ENCODE measurements around the gene ZNF175.

The ZNF175 gene

GRCh38 chr19:51549533-51550324 lies 21.4 kb upstream of the ZNF175 start:
- DNase-seq (ENCODE audit: low read depth), result no peak

DNA sequence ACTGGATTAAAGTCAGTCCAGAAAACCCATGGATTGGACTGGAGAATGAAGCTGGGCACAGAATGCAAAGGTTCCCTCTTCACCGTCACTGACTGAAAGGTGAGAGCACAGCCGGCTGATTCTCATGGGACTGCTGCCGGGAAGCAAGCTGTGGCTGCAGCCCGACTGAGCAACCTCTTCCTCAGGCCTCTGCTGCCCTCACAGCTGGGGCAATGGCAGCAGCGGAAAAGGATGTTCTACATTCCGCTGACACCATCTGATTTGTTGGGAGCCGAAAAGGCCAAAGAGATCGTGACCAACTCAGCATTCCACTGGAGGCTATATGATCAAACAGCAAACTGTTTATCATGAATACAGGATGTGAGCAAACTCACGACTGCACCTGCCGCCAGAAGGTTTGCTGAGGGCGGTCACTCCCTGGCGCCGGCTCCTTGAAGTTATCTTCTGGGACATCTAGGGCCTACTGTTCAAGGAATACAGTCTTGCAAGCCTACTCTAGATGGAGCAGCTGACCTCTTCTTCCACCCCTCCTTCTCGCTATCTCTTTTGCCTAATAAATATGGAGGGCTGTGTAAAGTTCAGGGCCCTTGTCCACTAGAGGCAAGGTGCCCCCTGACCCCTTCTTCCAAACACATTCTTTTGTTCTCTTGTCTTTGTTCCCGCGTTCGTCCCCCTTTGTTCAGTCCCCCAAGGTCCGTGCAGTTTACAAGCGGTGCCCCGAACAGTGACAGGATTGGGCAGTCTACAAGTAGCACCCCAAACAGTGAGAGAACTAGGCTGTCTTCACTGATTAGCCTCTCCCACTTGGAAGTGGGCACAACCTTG lies 20.0 kb upstream of the ZNF175 start:
- DNase-seq (ENCODE audit: low read depth), result no peak

GRCh38 chr19:51551673-51552432 lies 19.2 kb upstream of the ZNF175 start:
- DNase-seq (ENCODE audit: low read depth), result no peak

- DNase-seq (ENCODE audit: low read depth), result no peak
These were observed 18.5 kb upstream of the ZNF175 start for GRCh38 chr19:51552608-51552995.

GRCh38 chr19:51552996-51553725 lies 17.9 kb upstream of the ZNF175 start:
- no peak for DNase-seq (ENCODE audit: low read depth)

- no peak for DNase-seq (ENCODE audit: low read depth)
These were observed 11.8 kb upstream of the ZNF175 start for GRCh38 chr19:51559240-51559639.

GRCh38 chr19:51560339-51560738 lies 10.7 kb upstream of the ZNF175 start:
- no peak for DNase-seq (ENCODE audit: low read depth)

DNA sequence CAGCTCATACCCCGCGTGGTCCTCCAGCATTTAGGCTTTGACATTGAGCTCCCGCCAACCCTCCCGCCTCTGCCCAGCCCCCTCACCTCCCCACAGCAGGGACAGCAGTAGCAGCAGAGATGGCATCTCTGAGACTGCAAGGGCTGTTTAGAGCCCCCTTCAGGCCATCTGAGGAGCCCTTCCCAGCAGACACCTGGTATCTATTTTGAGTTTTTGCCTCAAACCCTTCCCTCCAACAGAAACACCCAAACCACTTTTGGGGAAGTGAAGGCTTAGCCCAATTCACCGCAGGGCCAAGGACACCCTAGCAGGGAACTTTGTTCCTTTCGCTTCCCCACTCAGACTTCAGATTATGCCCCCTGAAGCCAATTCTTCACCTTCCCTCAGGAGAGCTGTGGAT lies 6.3 kb upstream of the ZNF175 start:
- DNase-seq (ENCODE audit: low read depth), result no peak

DNA sequence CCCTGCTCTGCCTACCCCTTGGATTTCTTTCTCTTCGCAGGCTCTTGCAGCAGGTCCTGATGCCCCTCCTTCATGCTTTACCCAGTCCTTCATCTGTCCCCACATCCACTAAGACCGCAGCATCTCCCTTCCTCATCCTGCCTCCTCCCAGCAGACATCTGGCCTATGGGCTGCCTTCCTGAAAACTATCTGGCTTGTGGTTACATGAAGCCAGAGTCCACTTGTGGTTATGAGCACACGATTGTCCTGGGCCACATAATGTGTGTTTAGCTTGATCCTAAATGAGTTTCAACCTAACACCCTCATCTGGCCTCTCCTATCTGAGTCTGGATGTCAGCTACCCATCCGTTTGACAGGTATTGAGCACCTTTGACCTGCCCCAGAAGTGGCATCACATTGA lies 5.5 kb upstream of the ZNF175 start:
- no peak for DNase-seq (ENCODE audit: low read depth)

- no peak for DNase-seq (ENCODE audit: low read depth)
These were observed 4.5 kb upstream of the ZNF175 start for GRCh38 chr19:51566489-51567100.

DNA sequence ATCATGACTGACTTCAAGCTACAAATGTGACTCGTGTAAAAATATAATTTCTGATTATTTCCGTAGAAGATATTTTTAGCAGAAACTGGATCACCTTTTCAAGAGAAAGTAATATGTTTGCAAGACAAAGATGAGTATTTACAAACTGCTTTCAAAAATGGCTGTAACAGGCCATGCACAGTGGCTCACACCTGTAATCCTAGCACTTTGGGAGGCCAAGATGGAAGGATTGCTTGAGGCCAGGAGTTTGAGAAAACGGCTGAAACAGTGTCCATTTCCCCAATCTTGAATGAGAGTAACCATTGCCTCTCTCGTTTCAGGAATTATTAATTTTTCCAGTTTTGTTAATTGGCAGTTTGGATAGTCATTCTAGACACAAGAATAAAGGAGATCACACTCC lies 3.5 kb upstream of the ZNF175 start:
- no peak for DNase-seq (ENCODE audit: low read depth)

GRCh38 chr19:51568456-51568855 lies 2.6 kb upstream of the ZNF175 start:
- no peak for DNase-seq (ENCODE audit: low read depth)

DNA sequence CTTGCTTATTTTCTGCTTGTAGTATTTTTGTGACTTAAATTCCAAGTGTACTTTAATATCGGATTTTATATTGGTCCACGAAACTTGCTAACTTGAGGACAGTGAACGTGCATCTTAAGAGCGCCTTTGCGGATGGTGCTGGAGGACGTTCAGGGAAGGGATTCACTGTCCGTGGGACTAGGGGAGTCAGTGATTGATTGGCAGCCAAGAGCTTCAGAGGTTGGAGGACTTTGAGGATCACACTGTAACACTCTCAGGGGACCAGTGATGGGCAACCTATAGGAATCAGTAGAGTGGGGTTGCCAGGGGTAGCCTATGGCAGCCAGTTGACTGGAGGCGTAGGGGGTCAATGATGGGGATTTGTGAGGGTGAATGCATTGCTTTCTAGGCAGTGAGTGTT lies 516 bp downstream of the ZNF175 start:
- DNase-seq (ENCODE audit: low read depth), result no peak

DNA sequence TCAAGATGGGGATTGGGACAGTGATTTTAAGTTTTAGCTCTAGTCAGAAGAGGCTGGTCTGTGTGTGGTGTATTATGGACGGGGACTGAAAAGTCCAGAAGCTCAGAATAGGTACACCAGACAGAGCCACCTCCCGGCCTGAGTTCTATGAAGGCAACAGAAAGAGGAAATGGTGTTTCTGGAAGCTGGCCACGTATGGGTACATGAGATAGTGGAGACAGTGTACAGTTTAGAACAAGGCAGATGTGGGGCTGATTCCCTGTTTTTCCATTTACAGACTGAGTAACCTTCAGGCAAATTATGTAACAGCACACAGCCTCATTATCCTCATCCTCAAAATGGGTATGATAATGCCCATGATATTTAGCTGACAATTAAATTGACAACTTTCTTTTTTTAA lies 1.3 kb downstream of the ZNF175 start:
- no peak for DNase-seq (ENCODE audit: low read depth)

- DNase-seq (ENCODE audit: low read depth), result peak; percentile 50
These were observed 1.8 kb downstream of the ZNF175 start for GRCh38 chr19:51572908-51573307.

- DNase-seq (ENCODE audit: low read depth), result no peak
These were observed 2.2 kb downstream of the ZNF175 start for GRCh38 chr19:51573331-51573730.

GRCh38 chr19:51576850-51577249 lies 5.8 kb downstream of the ZNF175 start:
- no peak for DNase-seq (ENCODE audit: low read depth)

GRCh38 chr19:51586103-51586728 lies 15.1 kb downstream of the ZNF175 start:
- no peak for DNase-seq (ENCODE audit: low read depth)

GRCh38 chr19:51586799-51587198 lies 15.7 kb downstream of the ZNF175 start:
- DNase-seq (ENCODE audit: low read depth), result no peak

GRCh38 chr19:51587264-51588191 lies 16.4 kb downstream of the ZNF175 start:
- no peak for DNase-seq (ENCODE audit: low read depth)

All from HS-5 (cell line).